Immature natural killer cell (primary cell): ENCODE measurements around the gene MED8. TPM values are rescaled to one million over a fixed set of nuclear protein-coding genes. Genes with fewer than 3 reads are reported as not detected.

ENCODE experiments used
- DNase-seq, 3 donors: peaks; one replicate each; pipeline ENCODE4 v3.0.0; 2022; ENCODE audit warnings: mixed read lengths in 1 of 3
- H3K27ac Mint-ChIP-seq, 6 donors: one replicate each; pipeline ENCODE4 v1.8.0; 2020; ENCODE audit warnings: mixed read lengths in 6 of 6, mild to moderate bottlenecking in 5 of 6, inconsistent platforms in 4 of 6, moderate library complexity in 3 of 6
- H3K27me3 Mint-ChIP-seq, 3 donors: one replicate each; pipeline ENCODE4 v1.8.0; 2020 to 2021; ENCODE audit warnings: low read depth in 3 of 3, mild to moderate bottlenecking in 3 of 3, mixed read lengths in 3 of 3, moderate library complexity in 3 of 3, inconsistent platforms in 1 of 3
- H3K36me3 Mint-ChIP-seq, 3 donors: one replicate each; pipeline ENCODE4 v1.8.0; 2020; ENCODE audit warnings: mixed read lengths in 3 of 3, inconsistent platforms in 2 of 3, mild to moderate bottlenecking in 2 of 3
- H3K4me1 Mint-ChIP-seq, 2 donors: one replicate each; pipeline ENCODE4 v1.8.0; 2020; ENCODE audit warnings: inconsistent platforms in 2 of 2, mild to moderate bottlenecking in 2 of 2, mixed read lengths in 2 of 2, moderate library complexity in 1 of 2
- H3K4me3 Mint-ChIP-seq, 5 donors: one replicate each; pipeline ENCODE4 v1.8.0; 2020; ENCODE audit warnings: mild to moderate bottlenecking in 5 of 5, mixed read lengths in 5 of 5, inconsistent platforms in 3 of 5, moderate library complexity in 3 of 5
- H3K9me3 Mint-ChIP-seq, 6 donors: one replicate each; pipeline ENCODE4 v1.8.0; 2020; ENCODE audit warnings: mild to moderate bottlenecking in 6 of 6, mixed read lengths in 6 of 6, inconsistent platforms in 4 of 6, moderate library complexity in 3 of 6
- polyA plus RNA-seq, 3 donors: library from polyadenylated mRNA; unstranded; fragments of 300-500 nt; fragmentation: Illumina TruSeq; gene quantifications; one replicate each; pipeline ENCODE4 v1.2.3, GENCODE V29; 2021

Gene MED8
- polyA plus RNA-seq, 3 donors from 2014 or later, result 24.8 to 43.3 (median 31.4) TPM

- Mint-ChIP-seq H3K4me1 (peaks cover 18 to 29% of the 10 kb centered on the region in 2 donors), H3K36me3 (peaks cover 5 to 9% (median 6%) of the 10 kb centered on the region in 3 donors), H3K4me3 (peak overlapping the region in 4 of 5 donors; percentile 26 to 90 (median 44)), H3K27me3 (peaks cover 0 to 5% (median 2%) of the 10 kb centered on the region in 3 donors), H3K27ac (peak overlapping the region in 1 of 6 donors; percentile 34), H3K9me3 (no peaks in the 10 kb centered on the region)
- DNase-seq, result no peak
Observed at GRCh38 chr1:43357251-43357650, 32.3 kb downstream of the MED8 start.

DNA sequence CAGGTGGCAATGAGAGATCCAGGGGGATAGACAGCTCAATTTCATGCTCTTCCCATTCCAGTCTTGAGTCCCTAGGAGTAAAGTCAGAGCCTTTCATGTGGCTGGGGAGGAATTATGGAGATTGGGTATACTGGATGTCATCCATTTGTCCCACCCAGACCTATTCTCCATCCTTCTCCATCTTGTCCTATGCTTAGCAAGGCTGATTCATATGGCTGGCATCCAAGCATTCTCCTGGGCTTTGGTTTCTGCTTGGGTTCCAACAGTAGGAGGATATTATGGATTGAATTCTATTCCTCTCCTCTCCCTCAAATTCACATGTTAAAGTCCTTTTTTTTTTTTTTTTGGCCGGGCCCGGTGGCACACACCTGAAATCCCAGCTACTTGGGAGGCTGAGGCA, 34.7 kb downstream of the MED8 start:
- no peak overlapping the region for H3K4me3 Mint-ChIP-seq
- H3K27me3 Mint-ChIP-seq, result peaks cover 0 to 3% (median 2%) of the 10 kb centered on the region in 3 donors
- peaks cover 17 to 20% of the 10 kb centered on the region in 2 donors for H3K4me1 Mint-ChIP-seq
- no peaks in the 10 kb centered on the region for H3K36me3 Mint-ChIP-seq
- no peaks in the 10 kb centered on the region for H3K9me3 Mint-ChIP-seq
- no peak for DNase-seq
- H3K27ac Mint-ChIP-seq, result no peak overlapping the region

GRCh38 chr1:43354471-43354870, 35.1 kb downstream of the MED8 start:
- Mint-ChIP-seq H3K4me3 (no peak overlapping the region), H3K27ac (peak overlapping the region in 1 of 6 donors; percentile 68), H3K4me1 (peaks cover 15 to 16% of the 10 kb centered on the region in 2 donors), H3K36me3 (no peaks in the 10 kb centered on the region), H3K27me3 (peaks cover 0 to 3% (median 3%) of the 10 kb centered on the region in 3 donors), H3K9me3 (no peaks in the 10 kb centered on the region)
- no peak for DNase-seq

GRCh38 chr1:43352881-43353280, 36.7 kb downstream of the MED8 start:
- Mint-ChIP-seq H3K27me3 (peaks cover 0 to 7% (median 4%) of the 10 kb centered on the region in 3 donors), H3K4me1 (peaks cover 3 to 10% of the 10 kb centered on the region in 2 donors), H3K36me3 (no peaks in the 10 kb centered on the region), H3K4me3 (no peak overlapping the region), H3K9me3 (no peaks in the 10 kb centered on the region), H3K27ac (peak overlapping the region in 2 of 6 donors; percentile 24 to 59)
- no peak for DNase-seq

DNA sequence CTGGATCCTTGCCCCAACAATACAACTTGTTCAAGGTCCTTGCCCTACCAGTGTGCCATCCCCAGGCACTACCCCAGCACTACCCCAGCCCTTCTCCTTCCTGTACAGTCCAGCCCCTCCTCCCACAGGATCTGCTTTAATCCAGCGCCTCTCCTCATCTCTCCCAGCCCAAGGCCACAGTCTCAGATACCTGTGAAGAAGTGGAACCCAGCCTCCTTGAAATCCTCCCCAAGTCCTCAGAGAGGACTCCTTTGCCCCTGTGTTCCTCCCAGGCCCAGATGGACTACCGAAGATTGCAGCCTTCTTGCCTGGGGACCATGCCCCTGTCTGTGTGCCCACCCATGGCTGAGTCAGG, 37.3 kb downstream of the MED8 start:
- Mint-ChIP-seq H3K27me3 (peaks cover 0 to 9% (median 4%) of the 10 kb centered on the region in 3 donors), H3K4me1 (peaks cover 0 to 8% of the 10 kb centered on the region in 2 donors), H3K9me3 (no peaks in the 10 kb centered on the region), H3K27ac (peak overlapping the region in 2 of 6 donors; percentile 24 to 60), H3K36me3 (no peaks in the 10 kb centered on the region), H3K4me3 (no peak overlapping the region)
- no peak for DNase-seq

- H3K27me3 Mint-ChIP-seq, result peaks cover 0 to 9% (median 4%) of the 10 kb centered on the region in 3 donors
- H3K4me1 Mint-ChIP-seq, result peaks cover 0 to 8% of the 10 kb centered on the region in 2 donors
- DNase-seq, result no peak
- H3K36me3 Mint-ChIP-seq, result no peaks in the 10 kb centered on the region
- H3K4me3 Mint-ChIP-seq, result no peak overlapping the region
- H3K9me3 Mint-ChIP-seq, result no peaks in the 10 kb centered on the region
- peak overlapping the region in 4 of 6 donors; percentile 9 to 96 (median 59) for H3K27ac Mint-ChIP-seq
Observed at GRCh38 chr1:43351421-43352350, 37.9 kb downstream of the MED8 start.

GRCh38 chr1:43350976-43351375, 38.6 kb downstream of the MED8 start:
- Mint-ChIP-seq H3K4me1 (peaks cover 0 to 8% of the 10 kb centered on the region in 2 donors), H3K9me3 (no peaks in the 10 kb centered on the region), H3K27me3 (peaks cover 0 to 8% (median 4%) of the 10 kb centered on the region in 3 donors), H3K4me3 (no peak overlapping the region), H3K36me3 (no peaks in the 10 kb centered on the region), H3K27ac (peak overlapping the region in 4 of 6 donors; percentile 62 to 96 (median 80))
- DNase-seq, result no peak

- Mint-ChIP-seq H3K36me3 (no peaks in the 10 kb centered on the region), H3K4me1 (peaks cover 0 to 8% of the 10 kb centered on the region in 2 donors), H3K9me3 (no peaks in the 10 kb centered on the region), H3K27ac (peak overlapping the region; percentile 85 to 97 (median 91)), H3K4me3 (peak overlapping the region; percentile 75 to 89 (median 85)), H3K27me3 (peaks cover 2 to 8% (median 2%) of the 10 kb centered on the region in 3 donors)
- no peak for DNase-seq
Observed at GRCh38 chr1:43349594-43350306, 39.9 kb downstream of the MED8 start.

- peaks cover 0 to 8% of the 10 kb centered on the region in 2 donors for H3K4me1 Mint-ChIP-seq
- H3K27ac Mint-ChIP-seq, result peak overlapping the region; percentile 85 to 97 (median 91)
- DNase-seq, result peak; percentile 66 to 82 (median 74)
- peaks cover 0 to under 1% (median 0%) of the 10 kb centered on the region in 3 donors for H3K36me3 Mint-ChIP-seq
- peaks cover 2 to 8% (median 2%) of the 10 kb centered on the region in 3 donors for H3K27me3 Mint-ChIP-seq
- H3K4me3 Mint-ChIP-seq, result peak overlapping the region; percentile 75 to 89 (median 85)
- no peaks in the 10 kb centered on the region for H3K9me3 Mint-ChIP-seq
Observed at GRCh38 chr1:43348809-43349593, 40.6 kb downstream of the MED8 start.

- peaks cover 0 to 8% of the 10 kb centered on the region in 2 donors for H3K4me1 Mint-ChIP-seq
- H3K9me3 Mint-ChIP-seq, result no peaks in the 10 kb centered on the region
- peak overlapping the region in 4 of 5 donors; percentile 14 to 56 (median 34) for H3K4me3 Mint-ChIP-seq
- H3K27me3 Mint-ChIP-seq, result peaks cover 2 to 8% (median 2%) of the 10 kb centered on the region in 3 donors
- peaks cover 0 to 4% (median 0%) of the 10 kb centered on the region in 3 donors for H3K36me3 Mint-ChIP-seq
- no peak for DNase-seq
- H3K27ac Mint-ChIP-seq, result peak overlapping the region in 4 of 6 donors; percentile 33 to 74 (median 62)
Observed at GRCh38 chr1:43348343-43348808, 41.2 kb downstream of the MED8 start.

DNA sequence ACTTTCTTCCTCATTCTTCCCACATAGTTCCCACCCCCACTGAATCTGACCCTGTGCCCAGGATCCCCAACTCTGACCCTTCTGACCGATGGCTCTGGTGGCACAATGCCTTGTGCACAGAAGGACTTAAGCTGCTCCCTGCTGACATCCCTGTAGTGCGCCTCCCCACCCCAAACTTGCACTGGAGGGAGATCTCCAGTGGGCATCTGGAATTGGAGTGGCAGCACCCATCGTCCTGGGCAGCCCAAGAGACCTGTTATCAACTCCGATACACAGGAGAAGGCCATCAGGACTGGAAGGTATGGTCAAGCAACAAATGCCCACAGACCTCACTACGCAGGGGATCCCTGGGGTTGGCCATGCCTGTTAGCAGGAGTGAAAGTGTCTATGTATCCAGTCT, 43.0 kb downstream of the MED8 start:
- H3K4me3 Mint-ChIP-seq, result no peak overlapping the region
- DNase-seq, result no peak
- H3K9me3 Mint-ChIP-seq, result no peaks in the 10 kb centered on the region
- peak overlapping the region in 1 of 6 donors; percentile 72 for H3K27ac Mint-ChIP-seq
- peaks cover 0 to 4% (median 0%) of the 10 kb centered on the region in 3 donors for H3K36me3 Mint-ChIP-seq
- peaks cover 0 to 8% of the 10 kb centered on the region in 2 donors for H3K4me1 Mint-ChIP-seq
- peaks cover 2 to 8% (median 2%) of the 10 kb centered on the region in 3 donors for H3K27me3 Mint-ChIP-seq

- peaks cover 0 to 8% of the 10 kb centered on the region in 2 donors for H3K4me1 Mint-ChIP-seq
- DNase-seq, result no peak
- peaks cover 0 to 4% (median 0%) of the 10 kb centered on the region in 3 donors for H3K36me3 Mint-ChIP-seq
- no peak overlapping the region for H3K27ac Mint-ChIP-seq
- H3K27me3 Mint-ChIP-seq, result peaks cover 2 to 8% (median 2%) of the 10 kb centered on the region in 3 donors
- H3K4me3 Mint-ChIP-seq, result no peak overlapping the region
- no peaks in the 10 kb centered on the region for H3K9me3 Mint-ChIP-seq
Observed at GRCh38 chr1:43345120-43345519, 44.5 kb downstream of the MED8 start.
